Renal cortical epithelial cell (primary cell): ENCODE results near the gene PXDN. TPM values are rescaled to one million over a fixed set of nuclear protein-coding genes. Genes with fewer than 3 reads are reported as not detected.
"Not testable (repeated sequence)": the region's sequence is repeated elsewhere in the genome, so short reads cannot be mapped to it uniquely, and the experiment has no call there.

Experiments
- DNase-seq: peaks from one replicate; pipeline ENCODE4 v3.0.0-alpha.2; 2011; ENCODE audit warnings: low read depth
- total RNA-seq: library from RNA; depleted of rRNA; stranded (reverse); fragments of >200 nt; gene quantifications from 2 replicates; pipeline ENCODE4 v1.2.3, GENCODE V29; 2014

PXDN gene
- total RNA-seq, 1 donor from 2014 or later = 291 TPM

DNA sequence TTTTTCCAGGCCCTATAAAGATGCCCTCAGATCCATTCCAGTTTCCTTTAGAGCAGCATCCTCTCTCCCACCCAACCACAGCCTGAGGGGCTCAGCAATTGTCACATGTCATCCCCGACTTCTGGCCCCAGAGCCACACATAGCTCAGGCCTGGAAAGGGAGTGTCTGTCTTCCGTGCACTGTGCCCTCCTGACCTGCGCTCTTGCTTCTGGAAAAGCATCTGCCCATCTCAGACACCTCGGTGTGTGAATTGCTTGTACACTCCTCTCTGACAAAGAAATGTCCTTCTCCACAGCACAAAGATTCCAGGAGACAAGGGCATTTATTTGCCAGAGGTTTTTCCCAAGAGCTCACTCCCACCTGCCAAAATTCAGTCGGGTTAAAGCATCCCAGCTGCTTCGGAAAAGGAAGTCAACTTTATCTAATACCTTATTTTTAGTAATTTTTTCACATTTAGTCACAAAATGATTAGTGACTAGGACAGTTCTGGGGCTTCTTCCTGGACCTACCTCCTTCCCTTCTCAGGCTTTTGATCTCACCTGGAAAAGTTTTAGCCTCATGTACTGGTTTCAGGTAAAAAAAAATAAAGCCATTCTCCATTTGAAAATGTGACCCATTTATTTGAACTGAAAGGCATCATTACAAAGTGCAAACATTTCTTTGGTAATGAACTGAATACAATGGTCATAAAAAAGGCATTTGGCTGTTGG lies 112.9 kb downstream of the PXDN start:
- DNase-seq = peak; percentile 56

- peak; percentile 96 for DNase-seq
Measured at GRCh38 chr2:1628893-1629292, 115.4 kb downstream of the PXDN start.

DNA sequence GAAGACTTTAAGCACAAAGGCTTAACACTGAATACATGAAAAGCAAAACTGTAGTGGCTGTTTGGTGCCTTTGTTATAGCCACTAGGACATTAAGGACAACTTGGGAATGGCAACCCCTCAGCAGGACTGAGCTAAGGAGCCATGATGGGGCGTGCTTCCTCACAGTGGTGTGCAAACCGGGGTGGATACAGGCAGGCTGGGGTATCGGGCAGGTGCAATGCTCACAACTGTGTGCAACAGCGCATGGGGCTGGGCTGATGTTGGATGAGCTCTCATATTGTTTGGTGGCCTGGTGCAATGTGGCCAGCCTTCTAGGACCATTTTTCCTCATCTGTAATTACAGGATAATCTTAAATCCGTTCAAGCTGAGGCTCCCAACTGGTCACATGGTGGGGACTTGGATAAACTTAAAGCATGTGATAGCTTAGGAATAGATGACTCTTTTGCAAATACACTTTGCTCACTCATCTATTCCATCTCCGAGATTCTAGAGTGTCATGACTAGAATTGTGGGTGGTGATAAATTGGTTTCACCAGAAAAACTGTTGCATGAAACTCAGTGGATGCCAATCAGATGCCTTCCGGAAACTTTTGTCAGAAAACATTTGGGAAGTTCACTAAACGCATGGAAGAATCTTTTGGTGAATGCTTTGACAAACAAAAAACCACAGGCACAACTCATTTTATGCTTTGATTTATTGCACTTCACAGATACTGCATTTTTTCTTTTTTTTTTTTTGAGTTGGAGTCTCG lies 116.5 kb downstream of the PXDN start:
- no peak for DNase-seq

GRCh38 chr2:1626271-1626681 lies 118.0 kb downstream of the PXDN start:
- DNase-seq = no peak

GRCh38 chr2:1625281-1626001 lies 118.9 kb downstream of the PXDN start:
- peak; percentile 77 for DNase-seq

GRCh38 chr2:1623906-1624445 lies 120.3 kb downstream of the PXDN start:
- no peak for DNase-seq

- no peak for DNase-seq
Measured at GRCh38 chr2:1622521-1623200, 121.7 kb downstream of the PXDN start.

DNA sequence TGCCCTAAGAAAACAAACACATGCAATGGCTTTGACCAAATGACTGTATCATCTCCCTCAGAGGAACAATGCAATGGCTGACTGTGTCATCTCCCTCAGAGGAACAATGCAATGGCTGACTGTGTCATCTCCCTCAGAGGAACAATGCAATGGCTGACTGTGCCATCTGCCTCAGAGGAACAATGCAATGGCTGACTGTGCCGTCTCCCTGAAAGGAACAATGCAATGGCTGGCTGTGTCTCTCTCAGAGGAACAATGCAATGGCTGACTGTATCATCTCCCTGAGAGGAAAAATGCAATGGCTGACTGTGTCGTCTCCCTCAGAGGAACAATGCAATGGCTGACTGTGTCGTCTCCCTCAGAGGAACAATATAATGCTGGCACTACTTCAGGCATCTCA lies 122.3 kb downstream of the PXDN start:
- DNase-seq = not testable (repeated sequence)

- no peak for DNase-seq
Measured at GRCh38 chr2:1621501-1621900, 122.8 kb downstream of the PXDN start.

DNA sequence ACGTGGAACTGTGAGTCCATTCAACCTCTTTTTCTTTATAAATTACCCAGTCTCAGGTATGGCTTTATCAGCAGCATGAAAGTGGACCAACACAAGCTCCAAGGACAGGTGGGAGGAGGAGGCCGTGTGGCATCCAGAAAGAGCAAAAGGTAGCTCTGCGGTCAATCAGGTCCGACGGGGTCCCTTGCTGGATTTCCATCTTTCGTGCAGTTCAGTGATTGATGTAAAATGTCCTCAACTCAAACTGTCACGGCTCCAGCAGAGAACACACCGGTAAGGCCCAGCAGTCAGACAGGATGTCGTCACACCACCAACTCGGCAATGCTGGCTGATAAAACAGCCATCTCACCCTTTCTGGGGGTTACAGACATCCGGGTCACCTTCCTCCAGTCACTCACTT lies 123.3 kb downstream of the PXDN start:
- DNase-seq = no peak

DNA sequence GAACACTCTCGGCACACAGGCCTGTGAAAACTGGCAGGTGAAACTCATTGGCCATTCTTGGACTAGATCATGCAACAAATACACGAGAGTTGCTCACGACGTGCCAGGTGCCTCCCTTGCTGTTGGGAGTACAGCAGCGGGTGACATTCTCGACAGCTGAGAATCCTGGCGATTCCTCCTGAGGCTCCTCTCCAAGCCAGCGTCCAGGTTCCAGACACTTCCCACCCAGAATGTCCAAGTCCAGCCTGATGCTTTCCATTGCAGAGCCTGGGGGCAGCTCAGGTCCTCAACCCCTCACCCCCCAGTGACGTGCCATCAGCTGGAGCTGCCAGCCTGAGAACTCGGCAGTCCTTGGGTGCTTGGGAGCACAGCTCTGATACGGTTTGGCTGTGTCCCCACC lies 124.2 kb downstream of the PXDN start:
- DNase-seq = no peak

DNA sequence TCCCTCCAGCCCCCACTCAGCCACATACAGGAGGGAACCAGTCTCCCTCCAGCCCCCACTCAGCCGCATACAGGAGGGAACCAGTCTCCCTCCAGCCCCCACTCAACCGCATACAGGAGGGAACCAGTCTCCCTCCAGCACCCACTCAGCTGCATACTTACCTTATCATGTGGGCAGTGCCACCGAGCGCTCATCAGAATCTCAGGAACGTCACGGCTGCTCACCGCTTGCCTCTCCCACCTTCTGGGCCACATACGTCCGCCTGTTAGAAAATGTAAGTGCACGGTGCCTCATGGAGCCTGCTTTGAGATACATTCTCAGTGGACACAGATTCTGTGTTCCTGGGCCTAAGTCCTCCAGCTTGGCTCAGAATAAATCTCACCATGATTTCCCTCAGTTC lies 124.8 kb downstream of the PXDN start:
- DNase-seq = no peak

DNA sequence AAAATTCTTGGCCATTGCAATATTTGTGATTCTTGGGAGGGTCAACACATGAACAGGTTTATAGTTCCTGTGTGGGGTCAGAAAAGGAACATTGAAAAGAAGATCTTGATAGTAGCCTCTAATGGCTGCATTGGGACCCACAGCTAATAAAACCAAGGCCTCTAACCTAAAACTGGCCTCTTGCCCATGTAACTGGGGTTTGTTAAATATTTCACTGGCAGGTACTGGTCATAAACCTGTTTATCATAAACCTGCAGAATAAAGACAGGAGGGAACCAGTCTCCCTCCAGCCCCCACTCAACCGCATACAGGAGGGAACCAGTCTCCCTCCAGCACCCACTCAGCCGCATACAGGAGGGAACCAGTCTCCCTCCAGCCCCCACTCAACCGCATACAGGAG lies 125.3 kb downstream of the PXDN start:
- DNase-seq = peak; percentile 56

GRCh38 chr2:1618191-1618961 lies 125.9 kb downstream of the PXDN start:
- DNase-seq = no peak

GRCh38 chr2:1617425-1618021 lies 126.8 kb downstream of the PXDN start:
- DNase-seq = no peak

- no peak for DNase-seq
Measured at GRCh38 chr2:1614564-1614963, 129.8 kb downstream of the PXDN start.

DNA sequence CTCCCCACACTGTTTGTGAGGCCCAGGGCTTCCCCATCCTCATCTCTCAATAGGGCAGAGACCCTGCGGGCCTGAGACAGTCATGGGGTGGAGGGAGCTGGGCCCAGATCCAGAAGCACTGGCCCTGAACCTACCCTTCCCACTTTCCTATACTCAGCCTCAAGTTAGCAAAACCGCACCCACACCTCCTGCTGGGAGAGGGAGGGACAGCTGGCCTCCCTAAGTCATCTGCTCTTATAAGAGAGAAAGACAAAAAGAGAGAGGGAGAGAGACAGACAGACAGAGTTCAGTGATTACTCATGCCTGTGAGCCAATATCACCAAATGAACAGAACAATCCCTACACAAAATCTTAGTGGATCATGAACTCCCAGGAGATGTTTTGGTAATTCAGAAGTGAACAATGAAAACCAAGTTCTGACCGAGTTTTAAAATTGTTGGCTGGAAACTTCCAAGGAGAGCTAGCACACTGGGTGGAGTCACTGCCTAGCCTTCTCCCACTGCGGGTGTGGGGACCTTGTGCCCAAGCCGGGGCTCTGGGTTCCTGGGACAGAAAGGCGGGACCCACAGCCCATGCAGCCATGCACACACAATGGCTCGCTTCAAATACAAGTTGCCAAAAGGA lies 130.5 kb downstream of the PXDN start:
- peak; percentile 76 for DNase-seq

GRCh38 chr2:1613078-1613445 lies 131.3 kb downstream of the PXDN start:
- DNase-seq = no peak

DNA sequence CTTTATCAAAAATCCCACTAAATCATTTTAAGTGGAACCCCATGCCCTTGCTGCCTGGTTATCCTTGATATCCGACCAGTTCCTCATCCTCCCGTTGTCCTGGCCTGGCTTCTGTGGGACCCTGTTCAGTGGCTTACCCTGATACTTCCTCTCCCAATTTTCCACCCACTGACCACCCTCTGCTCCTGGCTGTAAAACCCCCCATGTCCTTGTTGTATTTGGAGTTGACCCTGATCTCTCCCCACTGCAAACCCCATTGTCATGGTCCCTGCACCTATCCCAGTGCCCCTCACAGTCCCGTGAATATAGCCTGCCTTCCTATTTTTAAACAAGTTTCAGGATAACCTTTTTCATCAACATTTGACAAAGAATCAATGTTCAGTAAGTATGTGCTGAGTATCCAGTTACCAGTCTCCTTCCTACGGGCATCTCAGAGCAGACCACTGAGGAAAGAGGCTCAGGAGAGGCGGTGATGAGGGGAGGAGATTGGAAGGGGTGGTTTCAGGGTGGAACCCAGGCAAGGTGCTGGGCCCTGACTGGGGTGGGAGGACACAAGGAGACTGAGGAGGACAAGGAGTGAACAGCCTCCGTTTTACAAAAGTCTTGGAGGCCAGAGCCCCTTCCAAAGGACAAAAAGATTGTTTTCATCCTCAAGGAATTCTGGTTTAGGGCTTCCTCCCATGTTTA lies 131.8 kb downstream of the PXDN start:
- DNase-seq = no peak

DNA sequence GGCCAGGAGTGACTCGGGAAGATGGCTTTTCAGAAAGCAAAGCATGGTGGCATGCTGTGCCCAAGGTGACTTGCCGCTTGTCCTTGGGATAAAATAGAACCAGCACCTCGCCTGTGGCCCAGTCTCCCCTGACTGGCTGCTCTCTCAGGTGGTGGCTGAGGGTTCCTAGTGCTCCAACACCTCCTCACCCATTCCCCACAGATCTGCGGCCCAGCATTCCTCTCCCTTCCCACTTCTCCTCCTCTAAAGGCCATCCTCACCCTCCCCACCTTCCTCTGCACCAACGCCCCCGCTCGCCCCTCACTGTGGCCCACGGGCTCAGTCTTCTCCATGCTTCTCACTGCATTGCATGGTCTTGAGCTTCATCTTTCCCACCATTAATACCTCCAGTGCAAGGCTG lies 132.4 kb downstream of the PXDN start:
- no peak for DNase-seq
